Keratinocyte (primary cell): ENCODE measurements around the gene IRX5. TPM values are rescaled to one million over a fixed set of nuclear protein-coding genes. Genes with fewer than 3 reads are reported as not detected.

Experiments
- DNase-seq: peaks from one replicate; pipeline ENCODE4 v3.0.0-alpha.2; 2011; ENCODE audit warnings: low read depth, missing footprints, low spot score
- FAIRE-seq: peaks from 2 replicates; lab custom pipeline; 2011; peaks lifted over from hg19 to GRCh38; lab: Jason Lieb, UNC
- H2AFZ ChIP-seq: 2 replicates; pipeline ENCODE4 v1.6.0; 2012; ENCODE audit warnings: low read length, control low read depth, inconsistent platforms; ENCODE audit not compliant: control insufficient read depth
- H3K27ac ChIP-seq: 2 replicates; pipeline ENCODE4 v1.5.1; 2011; ENCODE audit warnings: low read length; ENCODE audit not compliant: control insufficient read depth, insufficient read depth
- H3K27me3 ChIP-seq: 3 replicates; pipeline ENCODE4 v1.6.0; 2011; ENCODE audit warnings: low read length; ENCODE audit not compliant: control insufficient read depth, insufficient read depth; ENCODE audit errors: extremely low read depth
- H3K36me3 ChIP-seq, 2 experiments: 2 replicates in 1 of 2; 3 replicates in 1 of 2; pipeline ENCODE4 v1.5.1; 2011; ENCODE audit warnings: low read length in 2 of 2, mild to moderate bottlenecking in 1 of 2; ENCODE audit not compliant: control insufficient read depth in 2 of 2, insufficient read depth in 2 of 2; ENCODE audit errors: extremely low read depth in 1 of 2
- H3K4me1 ChIP-seq: 3 replicates; pipeline ENCODE4 v1.5.1; 2011; ENCODE audit warnings: low read length; ENCODE audit not compliant: control insufficient read depth, insufficient read depth; ENCODE audit errors: extremely low read depth
- H3K4me2 ChIP-seq: 3 replicates; pipeline ENCODE4 v1.6.0; 2011; ENCODE audit warnings: low read depth, low read length; ENCODE audit not compliant: control insufficient read depth, insufficient read depth; ENCODE audit errors: extremely low read depth
- H3K4me3 ChIP-seq, 3 experiments: fragments of 200-600 bp in 1 of 3; sonication (generic) in 1 of 3; 2 replicates in 2 of 3; 3 replicates in 1 of 3; pipeline ENCODE4 v1.5.1; 2011 to 2016; ENCODE audit warnings: low read length in 3 of 3, mild to moderate bottlenecking in 3 of 3, control low read depth in 2 of 3, inconsistent platforms in 1 of 3, low read depth in 1 of 3, mixed read lengths in 1 of 3, mixed run types in 1 of 3, moderate library complexity in 1 of 3; ENCODE audit not compliant: control insufficient read depth in 2 of 3, insufficient read depth in 2 of 3; ENCODE audit errors: extremely low read depth in 1 of 3
- H3K79me2 ChIP-seq: 2 replicates; pipeline ENCODE4 v1.6.0; 2012; ENCODE audit warnings: low read length; ENCODE audit not compliant: control insufficient read depth, insufficient read depth
- H3K9ac ChIP-seq: 3 replicates; pipeline ENCODE4 v1.6.0; 2011; ENCODE audit warnings: low read length; ENCODE audit not compliant: control insufficient read depth, insufficient read depth; ENCODE audit errors: extremely low read depth
- H3K9me1 ChIP-seq: 3 replicates; pipeline ENCODE4 v1.6.0; 2011; ENCODE audit warnings: low read length; ENCODE audit not compliant: control insufficient read depth, insufficient read depth; ENCODE audit errors: extremely low read depth
- H3K9me3 ChIP-seq: 2 replicates; pipeline ENCODE4 v1.5.1; 2012; ENCODE audit warnings: low read depth, low read length; ENCODE audit not compliant: control insufficient read depth
- H4K20me1 ChIP-seq: 3 replicates; pipeline ENCODE4 v1.6.0; 2011; ENCODE audit warnings: low read length; ENCODE audit not compliant: control insufficient read depth, insufficient read depth; ENCODE audit errors: extremely low read depth
- EZH2 ChIP-seq: IDR thresholded peaks from one replicate; pipeline ENCODE4 v1.6.1; 2012; ENCODE audit warnings: inconsistent platforms, mild to moderate bottlenecking, low read length, moderate library complexity
- dilution Hi-C: fragments of 300-500 bp; cut with MboI; formaldehyde crosslinking; loops from one replicate; pipeline ENCODE4 v1.7.0; 2020; ENCODE audit warnings: low sequenced_read_pairs; ENCODE audit not compliant: extremely low pct_ligation_motif_present
- polyA plus RNA-seq, 5 experiments: library from polyadenylated mRNA; depleted of rRNA in 3 of 5; stranded (reverse) in 3 of 5; stranded (forward) in 1 of 5; unstranded in 1 of 5; fragments of >200 nt; gene quantifications; 1 replicate in 1 of 5; 2 replicates in 3 of 5; 3 replicates in 1 of 5; pipeline versions ENCODE4 v1.2.1 to v1.2.3, GENCODE V29; 2011 to 2012; ENCODE audit warnings: missing spikeins in 2 of 5, low read depth in 1 of 5, low replicate concordance in 1 of 5
- TF ChIP-seq, protein P1 (sequence below), 3 experiments: IDR thresholded peaks in 1 of 3; conservative IDR thresholded peaks in 1 of 3; optimal IDR thresholded peaks in 1 of 3; 2 replicates in 2 of 3; 3 replicates in 1 of 3; pipeline versions ENCODE3 to v1.5.1; 2011; ENCODE audit warnings: low read length in 3 of 3, mild to moderate bottlenecking in 3 of 3, moderate library complexity in 2 of 3, control low read depth in 1 of 3, inconsistent platforms in 1 of 3; ENCODE audit not compliant: insufficient read depth in 2 of 3; ENCODE audit errors: extremely low read depth in 1 of 3

IRX5 gene
- polyA plus RNA-seq, 1 donor (not counting 4 experiments of a cell fraction or from before 2014, with no cell fraction given) = 2.6 TPM

DNA sequence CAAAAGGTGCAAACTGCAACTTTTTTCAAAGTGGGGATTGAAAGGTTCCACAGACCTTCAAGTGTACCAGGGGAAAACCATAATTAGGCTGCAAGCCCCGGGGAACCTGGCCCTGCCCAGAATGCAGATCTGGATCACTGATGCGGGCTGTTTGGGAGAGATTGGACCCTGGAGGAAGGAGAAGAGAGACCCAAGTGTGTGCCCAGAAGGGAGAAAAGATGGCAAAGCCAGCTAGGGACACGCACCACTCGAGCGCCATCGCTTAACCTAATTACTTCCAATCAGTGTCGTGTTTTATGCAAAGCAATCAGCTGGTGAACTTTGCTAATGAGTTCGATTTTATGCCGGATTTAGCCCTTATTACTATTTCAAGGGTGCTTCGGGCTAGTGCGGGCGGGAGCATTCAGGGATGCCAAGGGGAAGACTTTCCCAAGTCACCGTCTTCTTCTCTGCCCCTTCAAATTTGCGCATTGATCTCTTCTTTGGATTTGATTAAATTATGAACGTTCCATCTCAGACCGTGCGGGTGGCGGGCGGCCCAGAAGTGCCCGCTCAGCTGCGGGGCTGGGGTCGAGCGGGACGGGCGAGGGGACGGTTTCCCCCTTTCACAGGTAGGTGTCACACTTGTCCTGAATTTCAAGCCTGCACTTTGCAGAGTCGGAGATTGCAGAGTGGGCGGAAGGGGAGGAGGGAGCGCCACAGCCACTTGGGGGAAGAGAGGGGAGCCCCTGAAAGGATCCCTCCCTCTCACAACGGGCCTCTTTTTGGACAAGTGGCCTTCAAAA lies 4.0 kb downstream of the IRX5 start:
- no peak for TF ChIP-seq EZH2
- TF ChIP-seq, protein P1, sequence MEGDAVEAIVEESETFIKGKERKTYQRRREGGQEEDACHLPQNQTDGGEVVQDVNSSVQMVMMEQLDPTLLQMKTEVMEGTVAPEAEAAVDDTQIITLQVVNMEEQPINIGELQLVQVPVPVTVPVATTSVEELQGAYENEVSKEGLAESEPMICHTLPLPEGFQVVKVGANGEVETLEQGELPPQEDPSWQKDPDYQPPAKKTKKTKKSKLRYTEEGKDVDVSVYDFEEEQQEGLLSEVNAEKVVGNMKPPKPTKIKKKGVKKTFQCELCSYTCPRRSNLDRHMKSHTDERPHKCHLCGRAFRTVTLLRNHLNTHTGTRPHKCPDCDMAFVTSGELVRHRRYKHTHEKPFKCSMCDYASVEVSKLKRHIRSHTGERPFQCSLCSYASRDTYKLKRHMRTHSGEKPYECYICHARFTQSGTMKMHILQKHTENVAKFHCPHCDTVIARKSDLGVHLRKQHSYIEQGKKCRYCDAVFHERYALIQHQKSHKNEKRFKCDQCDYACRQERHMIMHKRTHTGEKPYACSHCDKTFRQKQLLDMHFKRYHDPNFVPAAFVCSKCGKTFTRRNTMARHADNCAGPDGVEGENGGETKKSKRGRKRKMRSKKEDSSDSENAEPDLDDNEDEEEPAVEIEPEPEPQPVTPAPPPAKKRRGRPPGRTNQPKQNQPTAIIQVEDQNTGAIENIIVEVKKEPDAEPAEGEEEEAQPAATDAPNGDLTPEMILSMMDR (optimal IDR thresholded peaks at IDR 0.05 in 1 of 3, IDR thresholded peaks at IDR 0.05 in 1 of 3, conservative IDR thresholded peaks at IDR 0.05 in 1 of 3; ENCODE audit: extremely low read depth in 1 of 3, insufficient read depth in 2 of 3, low read length in 3 of 3) = peak; percentile 24 to 65 (median 26)
- Histone ChIP-seq H3K9me3 (no peaks in the 10 kb centered on the region), H2AFZ (no peak overlapping the region), H3K9ac (peak overlapping the region; percentile 94), H3K36me3 (peaks cover 0 to 3% of the 10 kb centered on the region in 2 experiments), H3K4me2 (peak overlapping the region; percentile 99), H4K20me1 (no peaks in the 10 kb centered on the region), H3K27ac (peak overlapping the region; percentile 83), H3K4me3 (peak overlapping the region; percentile 44 to 88 (median 68)), H3K4me1 (peaks cover 13% of the 10 kb centered on the region), H3K9me1 (no peaks in the 10 kb centered on the region), H3K79me2 (peaks cover 60% of the 10 kb centered on the region), H3K27me3 (no peaks in the 10 kb centered on the region)
- FAIRE-seq (no peak), DNase-seq (no peak)
- dilution Hi-C loops = no loop called here

DNA sequence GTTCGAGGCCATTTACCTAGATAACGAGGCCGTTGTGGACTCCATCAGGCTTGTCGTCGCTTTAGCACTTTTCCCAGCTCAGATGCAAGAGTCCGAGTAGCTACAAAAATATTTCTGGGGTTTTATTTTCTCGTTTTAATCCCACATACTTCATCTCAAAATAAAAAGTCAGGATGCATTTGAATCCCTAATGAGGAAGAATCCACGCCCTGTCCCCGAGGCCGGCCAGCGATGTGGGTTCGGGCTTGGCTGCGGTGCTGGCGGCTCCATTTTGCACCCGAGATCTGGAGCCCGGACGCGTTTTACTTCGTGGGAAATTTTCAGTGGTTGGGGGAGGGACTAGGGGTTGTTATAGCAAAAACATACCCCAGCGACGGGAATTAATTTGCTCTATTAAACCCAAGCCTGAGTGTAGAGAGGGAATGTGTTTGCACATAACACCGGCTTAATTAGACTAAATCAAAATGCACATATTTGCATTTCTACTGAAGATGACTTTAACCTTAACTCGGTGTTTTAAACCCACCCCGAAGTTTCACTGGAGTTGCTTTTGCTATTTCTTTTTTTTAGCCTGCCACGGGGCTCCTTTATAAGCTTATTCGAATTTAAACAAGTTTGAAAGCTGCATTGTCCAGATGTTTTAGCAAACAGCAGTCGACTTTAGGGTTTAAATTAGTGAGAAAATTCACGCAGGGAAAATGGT lies 4.8 kb downstream of the IRX5 start:
- Histone ChIP-seq H3K36me3 (peaks cover 0 to 3% of the 10 kb centered on the region in 2 experiments), H3K9ac (peak overlapping the region; percentile 94), H3K9me3 (no peaks in the 10 kb centered on the region), H3K4me3 (peak overlapping the region; percentile 44 to 88 (median 68)), H3K4me1 (peaks cover 13% of the 10 kb centered on the region), H2AFZ (no peak overlapping the region), H3K27ac (peak overlapping the region; percentile 83), H3K27me3 (no peaks in the 10 kb centered on the region), H3K79me2 (peaks cover 60% of the 10 kb centered on the region), H4K20me1 (no peaks in the 10 kb centered on the region), H3K4me2 (peak overlapping the region; percentile 99), H3K9me1 (no peaks in the 10 kb centered on the region)
- dilution Hi-C loops = no loop called here
- FAIRE-seq (no peak), DNase-seq (no peak)
- TF ChIP-seq, protein P1 (optimal IDR thresholded peaks at IDR 0.05 in 1 of 3, IDR thresholded peaks at IDR 0.05 in 1 of 3, conservative IDR thresholded peaks at IDR 0.05 in 1 of 3; ENCODE audit: extremely low read depth in 1 of 3, insufficient read depth in 2 of 3, low read length in 3 of 3) = no peak
- TF ChIP-seq EZH2 = no peak
